NCI-H82 treated with DMSO at 0.1 percent for 48 hours (cell line): ENCODE data around the gene FBLN1.
"Not testable (repeated sequence)": the region's sequence is repeated elsewhere in the genome, so short reads cannot be mapped to it uniquely, and the experiment has no call there.

Experiments
- DNase-seq: peaks from one replicate; lab custom pipeline; 2025; ENCODE audit not compliant: unreplicated experiment; lab: John Stamatoyannopoulos, UW

Gene FBLN1

GRCh38 chr22:45526768-45527360 is 24.2 kb downstream of the FBLN1 start:
- no peak for DNase-seq

- no peak for DNase-seq
Measured at GRCh38 chr22:45527456-45527855, 24.8 kb downstream of the FBLN1 start.

- no peak for DNase-seq
Measured at GRCh38 chr22:45528046-45528445, 25.4 kb downstream of the FBLN1 start.

- DNase-seq: no peak
Measured at GRCh38 chr22:45529105-45529504, 26.4 kb downstream of the FBLN1 start.

GRCh38 chr22:45529971-45530575 is 27.4 kb downstream of the FBLN1 start:
- no peak for DNase-seq

GRCh38 chr22:45531441-45532234 is 29.0 kb downstream of the FBLN1 start:
- DNase-seq: no peak

- DNase-seq: no peak
Measured at GRCh38 chr22:45532235-45532631, 29.6 kb downstream of the FBLN1 start.

GRCh38 chr22:45533703-45534102 is 31.0 kb downstream of the FBLN1 start:
- DNase-seq: no peak

- DNase-seq: no peak
Measured at GRCh38 chr22:45534339-45535192, 31.9 kb downstream of the FBLN1 start.

GRCh38 chr22:45535290-45535689 is 32.6 kb downstream of the FBLN1 start:
- DNase-seq: no peak

- not testable (repeated sequence) for DNase-seq
Measured at GRCh38 chr22:45535835-45536234, 33.2 kb downstream of the FBLN1 start.

GRCh38 chr22:45537734-45538181 is 35.1 kb downstream of the FBLN1 start:
- no peak for DNase-seq

GRCh38 chr22:45538281-45538680 is 35.6 kb downstream of the FBLN1 start:
- no peak for DNase-seq

GRCh38 chr22:45540122-45540521 is 37.4 kb downstream of the FBLN1 start:
- DNase-seq: no peak

- no peak for DNase-seq
Measured at GRCh38 chr22:45541382-45541979, 38.8 kb downstream of the FBLN1 start.

- DNase-seq: no peak
Measured at GRCh38 chr22:45542001-45542520, 39.4 kb downstream of the FBLN1 start.

GRCh38 chr22:45542736-45543135 is 40.1 kb downstream of the FBLN1 start:
- DNase-seq: not testable (repeated sequence)

GRCh38 chr22:45543243-45543642 is 40.6 kb downstream of the FBLN1 start:
- no peak for DNase-seq

- DNase-seq: no peak
Measured at GRCh38 chr22:45544588-45545170, 42.0 kb downstream of the FBLN1 start.

GRCh38 chr22:45546333-45547015 is 43.8 kb downstream of the FBLN1 start:
- DNase-seq: no peak
